ENCODE results near the gene MYO5A. TPM values are rescaled to one million over a fixed set of nuclear protein-coding genes. Genes with fewer than 3 reads are reported as not detected.

MYO5A gene
- polyA plus RNA-seq, 1 donor (not counting 4 experiments of a cell fraction or from before 2014, with no cell fraction given), result 53.8 TPM

DNA sequence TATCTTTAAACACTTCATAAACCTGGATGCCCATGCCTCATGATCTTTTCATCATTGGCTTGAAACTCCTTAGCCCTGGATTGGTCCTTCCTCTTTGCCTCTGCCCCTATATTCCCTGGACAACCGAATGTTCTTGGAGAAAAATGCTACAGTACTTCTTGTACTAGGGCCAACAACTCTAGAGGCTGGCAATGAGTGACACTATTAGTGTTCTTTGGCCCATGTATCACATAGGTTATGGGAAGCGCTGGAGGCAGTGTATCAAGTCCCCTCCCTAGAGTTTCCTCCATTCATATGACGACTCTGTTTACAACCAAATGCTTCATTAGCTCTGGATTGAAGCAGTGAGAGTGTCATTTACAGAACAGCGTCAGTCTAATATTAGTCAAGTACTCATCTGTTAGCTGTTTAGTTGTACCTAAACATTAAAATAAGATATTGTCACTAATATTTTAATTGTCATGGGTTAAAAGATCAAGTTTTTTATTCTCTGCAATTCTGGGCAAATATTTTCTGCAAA, 166.6 kb downstream of the MYO5A start:
- Histone ChIP-seq H3K36me3 (ENCODE audit: control insufficient read depth in 2 of 2, extremely low read depth in 1 of 2, insufficient read depth in 2 of 2, low read length in 2 of 2) (peaks cover 7 to 13% of the 10 kb centered on the region in 2 experiments), H3K9ac (ENCODE audit: control insufficient read depth, extremely low read depth, insufficient read depth, low read length) (no peak overlapping the region), H3K4me1 (ENCODE audit: control insufficient read depth, extremely low read depth, insufficient read depth, low read length) (no peaks in the 10 kb centered on the region), H3K9me1 (ENCODE audit: control insufficient read depth, extremely low read depth, insufficient read depth, low read length) (no peaks in the 10 kb centered on the region), H2AFZ (ENCODE audit: control insufficient read depth, low read length) (no peak overlapping the region), H4K20me1 (ENCODE audit: control insufficient read depth, extremely low read depth, insufficient read depth, low read length) (no peaks in the 10 kb centered on the region), H3K27me3 (ENCODE audit: control insufficient read depth, extremely low read depth, insufficient read depth, low read length) (no peaks in the 10 kb centered on the region), H3K27ac (ENCODE audit: control insufficient read depth, insufficient read depth, low read length) (no peak overlapping the region), H3K79me2 (ENCODE audit: control insufficient read depth, insufficient read depth, low read length) (no peaks in the 10 kb centered on the region), H3K4me3 (ENCODE audit: control insufficient read depth in 2 of 3, extremely low read depth in 1 of 3, insufficient read depth in 2 of 3, low read depth in 1 of 3, low read length in 3 of 3) (no peak overlapping the region), H3K9me3 (ENCODE audit: control insufficient read depth, low read depth, low read length) (no peaks in the 10 kb centered on the region), H3K4me2 (ENCODE audit: control insufficient read depth, extremely low read depth, insufficient read depth, low read depth, low read length) (no peak overlapping the region)
- DNase-seq (ENCODE audit: low read depth, low spot score), result no peak
- FAIRE-seq, result no peak
- dilution Hi-C loops (cut with MboI; ENCODE audit: extremely low pct_ligation_motif_present, low sequenced_read_pairs), result no loop called here
- TF ChIP-seq, protein P1, sequence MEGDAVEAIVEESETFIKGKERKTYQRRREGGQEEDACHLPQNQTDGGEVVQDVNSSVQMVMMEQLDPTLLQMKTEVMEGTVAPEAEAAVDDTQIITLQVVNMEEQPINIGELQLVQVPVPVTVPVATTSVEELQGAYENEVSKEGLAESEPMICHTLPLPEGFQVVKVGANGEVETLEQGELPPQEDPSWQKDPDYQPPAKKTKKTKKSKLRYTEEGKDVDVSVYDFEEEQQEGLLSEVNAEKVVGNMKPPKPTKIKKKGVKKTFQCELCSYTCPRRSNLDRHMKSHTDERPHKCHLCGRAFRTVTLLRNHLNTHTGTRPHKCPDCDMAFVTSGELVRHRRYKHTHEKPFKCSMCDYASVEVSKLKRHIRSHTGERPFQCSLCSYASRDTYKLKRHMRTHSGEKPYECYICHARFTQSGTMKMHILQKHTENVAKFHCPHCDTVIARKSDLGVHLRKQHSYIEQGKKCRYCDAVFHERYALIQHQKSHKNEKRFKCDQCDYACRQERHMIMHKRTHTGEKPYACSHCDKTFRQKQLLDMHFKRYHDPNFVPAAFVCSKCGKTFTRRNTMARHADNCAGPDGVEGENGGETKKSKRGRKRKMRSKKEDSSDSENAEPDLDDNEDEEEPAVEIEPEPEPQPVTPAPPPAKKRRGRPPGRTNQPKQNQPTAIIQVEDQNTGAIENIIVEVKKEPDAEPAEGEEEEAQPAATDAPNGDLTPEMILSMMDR (optimal IDR thresholded peaks at IDR 0.05 in 1 of 3, IDR thresholded peaks at IDR 0.05 in 1 of 3, conservative IDR thresholded peaks at IDR 0.05 in 1 of 3; ENCODE audit: extremely low read depth in 1 of 3, insufficient read depth in 2 of 3, low read length in 3 of 3), result no peak
- TF ChIP-seq EZH2 (IDR thresholded peaks at IDR 0.05; ENCODE audit: low read length), result no peak

- no peak for TF ChIP-seq EZH2 (IDR thresholded peaks at IDR 0.05; ENCODE audit: low read length)
- TF ChIP-seq, protein P1 (optimal IDR thresholded peaks at IDR 0.05 in 1 of 3, IDR thresholded peaks at IDR 0.05 in 1 of 3, conservative IDR thresholded peaks at IDR 0.05 in 1 of 3; ENCODE audit: extremely low read depth in 1 of 3, insufficient read depth in 2 of 3, low read length in 3 of 3), result no peak
- Histone ChIP-seq H3K36me3 (ENCODE audit: control insufficient read depth in 2 of 2, extremely low read depth in 1 of 2, insufficient read depth in 2 of 2, low read length in 2 of 2) (peaks cover 6 to 11% of the 10 kb centered on the region in 2 experiments), H3K9me1 (ENCODE audit: control insufficient read depth, extremely low read depth, insufficient read depth, low read length) (no peaks in the 10 kb centered on the region), H3K9me3 (ENCODE audit: control insufficient read depth, low read depth, low read length) (no peaks in the 10 kb centered on the region), H3K27ac (ENCODE audit: control insufficient read depth, insufficient read depth, low read length) (no peak overlapping the region), H3K4me3 (ENCODE audit: control insufficient read depth in 2 of 3, extremely low read depth in 1 of 3, insufficient read depth in 2 of 3, low read depth in 1 of 3, low read length in 3 of 3) (no peak overlapping the region), H2AFZ (ENCODE audit: control insufficient read depth, low read length) (no peak overlapping the region), H3K4me2 (ENCODE audit: control insufficient read depth, extremely low read depth, insufficient read depth, low read depth, low read length) (no peak overlapping the region), H3K27me3 (ENCODE audit: control insufficient read depth, extremely low read depth, insufficient read depth, low read length) (no peaks in the 10 kb centered on the region), H3K9ac (ENCODE audit: control insufficient read depth, extremely low read depth, insufficient read depth, low read length) (no peak overlapping the region), H3K79me2 (ENCODE audit: control insufficient read depth, insufficient read depth, low read length) (no peaks in the 10 kb centered on the region), H4K20me1 (ENCODE audit: control insufficient read depth, extremely low read depth, insufficient read depth, low read length) (no peaks in the 10 kb centered on the region), H3K4me1 (ENCODE audit: control insufficient read depth, extremely low read depth, insufficient read depth, low read length) (no peaks in the 10 kb centered on the region)
- dilution Hi-C loops (cut with MboI; ENCODE audit: extremely low pct_ligation_motif_present, low sequenced_read_pairs), result no loop called here
- DNase-seq (ENCODE audit: low read depth, low spot score), result no peak
- no peak for FAIRE-seq
Measured at GRCh38 chr15:52361494-52361893, 167.2 kb downstream of the MYO5A start.
